HG03139 (cell line): ENCODE data around the gene ELFN2.

Source experiments
- ATAC-seq: cut with Tn5 transposase; IDR thresholded peaks from one replicate; pipeline ENCODE4 v1.9.1; 2021; ENCODE audit not compliant: unreplicated experiment

The ELFN2 gene

DNA sequence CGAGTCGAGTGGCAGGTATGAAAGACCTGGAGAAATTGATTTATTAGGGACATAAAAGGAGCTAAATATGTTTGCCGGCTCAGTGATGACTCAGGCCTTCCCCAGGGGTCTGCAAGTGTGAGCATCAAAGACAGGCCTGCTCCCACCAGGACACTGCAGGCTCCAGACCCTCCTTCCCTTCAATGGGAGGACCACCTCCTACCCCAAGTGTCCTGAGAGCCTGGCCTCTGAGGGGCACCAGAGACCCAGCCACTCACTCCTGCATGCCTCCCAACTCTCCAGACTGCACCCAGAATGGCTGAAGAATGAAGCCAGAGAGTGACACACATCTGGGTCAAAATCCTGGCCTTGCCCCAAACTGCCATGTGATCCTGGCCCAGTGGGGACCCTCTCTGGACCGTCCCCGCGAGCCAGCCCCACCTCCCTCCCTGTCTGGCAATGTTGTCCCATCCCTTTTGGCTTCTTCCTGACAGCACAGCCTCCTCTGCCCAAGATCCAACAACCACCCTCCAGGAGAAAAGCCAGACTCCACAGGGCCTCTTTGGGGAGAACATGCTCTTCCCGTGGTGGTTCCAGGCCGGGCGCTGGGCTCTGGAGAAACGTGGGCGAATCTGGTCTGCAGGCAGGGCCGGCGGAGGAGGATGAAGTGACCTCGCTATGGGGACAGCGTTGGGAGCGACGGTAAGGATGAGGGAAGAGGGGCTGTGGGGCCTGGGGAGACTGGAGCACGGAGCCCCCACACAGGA lies 108.7 kb downstream of the ELFN2 start:
- no peak for ATAC-seq
